ENCODE results near the gene GDE1. TPM values are rescaled to one million over a fixed set of nuclear protein-coding genes. Genes with fewer than 3 reads are reported as not detected.

GDE1 gene
- total and polyA plus RNA-seq, 9 of the 15 experiments (the other 6 are each of a cell fraction or from before 2014, with no cell fraction given) = 18.8 to 40.5 (median 22.3) TPM

- no peak for TF ChIP-seq CHD7 (IDR thresholded peaks at IDR 0.05; ENCODE audit: low read depth, low read length)
- TF ChIP-seq KDM5B (IDR thresholded peaks at IDR 0.05; ENCODE audit: insufficient replicate concordance, low read depth, low read length) = no peak
- TF ChIP-seq ZNF408 (CRISPR knock-in tag; IDR thresholded peaks at IDR 0.05; ENCODE audit: low read depth) = no peak
- no peak for TF ChIP-seq CREB3 (tag; conservative IDR thresholded peaks at IDR 0.05; ENCODE audit: low read depth)
- TF ChIP-seq HCFC1 (IDR thresholded peaks at IDR 0.05; ENCODE audit: low read depth, low read length) = no peak
- TF ChIP-seq RB1 (IDR thresholded peaks at IDR 0.05; ENCODE audit: low read depth) = no peak
- TF ChIP-seq ATF4 (CRISPR knock-in tag; IDR thresholded peaks at IDR 0.05) = no peak
- no peak for TF ChIP-seq CXXC5 (CRISPR knock-in tag; IDR thresholded peaks at IDR 0.05)
- no peak for TF ChIP-seq CBFA2T3 (IDR thresholded peaks at IDR 0.05)
- no peak for TF ChIP-seq ZNF740 (CRISPR knock-in tag; IDR thresholded peaks at IDR 0.05)
- no peak for TF ChIP-seq ZNF740 (tag; IDR thresholded peaks at IDR 0.05)
These were observed 24.7 kb downstream of the GDE1 start (continued) for GRCh38 chr16:19497176-19497575.
